Liver (tissue), 9 donors: ENCODE data around the gene ACP6. TPM values are rescaled to one million over a fixed set of nuclear protein-coding genes. Genes with fewer than 3 reads are reported as not detected.
"Not testable (repeated sequence)": the region's sequence is repeated elsewhere in the genome, so short reads cannot be mapped to it uniquely, and the experiment has no call there.

Experiments
- DNase-seq: peaks from one replicate; pipeline ENCODE4 v3.0.0-alpha.2; 2017; ENCODE audit warnings: low spot score
- H3K27ac ChIP-seq, 2 donors: one replicate each; pipeline ENCODE4 v1.7.0; 2013; ENCODE audit warnings: inconsistent platforms in 2 of 2, low read length in 2 of 2, control low read depth in 1 of 2, low read depth in 1 of 2, mild to moderate bottlenecking in 1 of 2
- H3K27me3 ChIP-seq, 4 donors: one replicate each; pipeline versions ENCODE4 v1.6.1 to v1.7.0; 2013; ENCODE audit warnings: low read length in 3 of 4, inconsistent platforms in 1 of 4, mild to moderate bottlenecking in 1 of 4, moderate library complexity in 1 of 4; ENCODE audit not compliant: control insufficient read depth in 4 of 4, insufficient read depth in 4 of 4
- H3K36me3 ChIP-seq, 4 donors: one replicate each; pipeline versions ENCODE4 v1.6.1 to v1.7.0; 2013; ENCODE audit warnings: low read length in 3 of 4, mild to moderate bottlenecking in 3 of 4, low read depth in 1 of 4, moderate library complexity in 1 of 4; ENCODE audit not compliant: control insufficient read depth in 4 of 4, insufficient read depth in 3 of 4
- H3K4me1 ChIP-seq, 4 donors: one replicate each; pipeline versions ENCODE4 v1.6.1 to v1.7.0; 2013; ENCODE audit warnings: low read length in 3 of 4, mild to moderate bottlenecking in 3 of 4, moderate library complexity in 1 of 4; ENCODE audit not compliant: control insufficient read depth in 4 of 4, insufficient read depth in 4 of 4
- H3K4me3 ChIP-seq, 3 donors: one replicate each; pipeline versions ENCODE4 v1.6.1 to v1.7.0; 2013; ENCODE audit warnings: low read length in 3 of 3, control low read depth in 1 of 3, low read depth in 1 of 3, mild to moderate bottlenecking in 1 of 3
- H3K9ac ChIP-seq, 2 donors: one replicate each; pipeline ENCODE4 v1.7.0; 2013; ENCODE audit warnings: low read length in 2 of 2, mild to moderate bottlenecking in 2 of 2, moderate library complexity in 2 of 2, control low read depth in 1 of 2, low read depth in 1 of 2
- H3K9me3 ChIP-seq, 4 donors: one replicate each; pipeline versions ENCODE4 v1.6.1 to v1.7.0; 2013; ENCODE audit warnings: low read length in 3 of 4; ENCODE audit not compliant: control insufficient read depth in 4 of 4
- FOXA2 ChIP-seq: IDR thresholded peaks from 2 replicates; pipeline ENCODE4 v1.6.1; 2016; ENCODE audit warnings: antibody characterized with exemption
- GABPA ChIP-seq, 2 donors: IDR thresholded peaks in 1 of 2; conservative IDR thresholded peaks in 1 of 2; 2 replicates each; pipeline ENCODE4 v1.6.1; 2016; ENCODE audit warnings: antibody characterized with exemption in 2 of 2, mild to moderate bottlenecking in 1 of 2, moderate library complexity in 1 of 2
- HNF4A ChIP-seq, 2 donors: conservative IDR thresholded peaks; 2 replicates each; pipeline ENCODE4 v1.6.1; 2016; ENCODE audit warnings: antibody characterized with exemption in 2 of 2, mild to moderate bottlenecking in 2 of 2
- HNF4G ChIP-seq: IDR thresholded peaks from 2 replicates; pipeline ENCODE4 v1.6.1; 2016; ENCODE audit warnings: antibody characterized with exemption
- JUND ChIP-seq, 2 donors: IDR thresholded peaks; 2 replicates each; pipeline ENCODE4 v1.6.1; 2016; ENCODE audit warnings: antibody characterized with exemption in 2 of 2
- RAD21 ChIP-seq, 2 donors: IDR thresholded peaks; 2 replicates each; pipeline ENCODE4 v1.6.1; 2016; ENCODE audit warnings: antibody characterized with exemption in 2 of 2, mild to moderate bottlenecking in 2 of 2
- RXRA ChIP-seq, 2 donors: IDR thresholded peaks; 2 replicates each; pipeline ENCODE4 v1.6.1; 2017 to 2018; ENCODE audit warnings: antibody characterized with exemption in 2 of 2, mild to moderate bottlenecking in 1 of 2
- SP1 ChIP-seq: IDR thresholded peaks from 2 replicates; pipeline ENCODE4 v1.6.1; 2018; ENCODE audit warnings: antibody characterized with exemption, mild to moderate bottlenecking
- TAF1 ChIP-seq: conservative IDR thresholded peaks from 2 replicates; pipeline ENCODE4 v1.6.1; 2016; ENCODE audit warnings: antibody characterized with exemption, mild to moderate bottlenecking
- YY1 ChIP-seq: IDR thresholded peaks from 2 replicates; pipeline ENCODE4 v1.6.1; 2016; ENCODE audit warnings: antibody characterized with exemption, mild to moderate bottlenecking
- WGBS: extraction: QIAGEN DNeasy Blood & Tissue Kit; methylation state at CpG from one replicate; pipeline ENCODE4 v1.1.7; 2013; 5-methylcytosine and 5-hydroxymethylcytosine counted together
- polyA plus RNA-seq, 2 donors: library from polyadenylated mRNA; stranded (reverse) in 1 of 2; unstranded in 1 of 2; fragments of 200-250 nt in 1 of 2; fragments of >200 nt in 1 of 2; fragmentation: Nextera tagmentation in 1 of 2; extraction: Ambion mirVana in 1 of 2; gene quantifications; one replicate each; pipeline versions ENCODE4 v1.2.1 to v1.2.3, GENCODE V29; 2013 to 2015
- total RNA-seq, 2 donors: library from RNA; depleted of rRNA; stranded (reverse); fragments of >200 nt; gene quantifications; one replicate each; pipeline ENCODE4 v1.2.3, GENCODE V29; 2014
- TF ChIP-seq, protein P1 (sequence below): IDR thresholded peaks from 2 replicates; pipeline ENCODE4 v1.6.1; 2016; ENCODE audit warnings: antibody characterized with exemption
- TF ChIP-seq, protein P2 (sequence below): IDR thresholded peaks from 2 replicates; pipeline ENCODE4 v1.6.1; 2016; ENCODE audit warnings: antibody characterized with exemption
- donor health status: healthy.
- donor health status: healthy.
- donor health status: healthy.
- donor health status: healthy.
- donor health status: healthy.

Gene ACP6
- total and polyA plus RNA-seq, 4 donors: 4.7 to 18.1 (median 7.9) TPM

DNA sequence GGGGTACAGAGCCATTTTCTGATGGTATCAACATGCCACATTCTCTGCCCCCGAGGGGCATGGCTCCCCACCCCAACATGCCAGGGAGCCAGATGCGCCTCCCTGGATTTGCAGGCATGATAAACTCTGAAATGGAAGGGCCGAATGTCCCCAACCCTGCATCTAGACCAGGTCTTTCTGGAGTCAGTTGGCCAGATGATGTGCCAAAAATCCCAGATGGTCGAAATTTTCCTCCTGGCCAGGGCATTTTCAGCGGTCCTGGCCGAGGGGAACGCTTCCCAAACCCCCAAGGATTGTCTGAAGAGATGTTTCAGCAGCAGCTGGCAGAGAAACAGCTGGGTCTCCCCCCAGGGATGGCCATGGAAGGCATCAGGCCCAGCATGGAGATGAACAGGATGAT is 50.6 kb downstream of the ACP6 start (continued):
- TF ChIP-seq, protein P1, sequence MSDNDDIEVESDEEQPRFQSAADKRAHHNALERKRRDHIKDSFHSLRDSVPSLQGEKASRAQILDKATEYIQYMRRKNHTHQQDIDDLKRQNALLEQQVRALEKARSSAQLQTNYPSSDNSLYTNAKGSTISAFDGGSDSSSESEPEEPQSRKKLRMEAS: no peak
- TF ChIP-seq HNF4A (conservative IDR thresholded peaks at IDR 0.05) (no peak), TAF1 (no peak), YY1 (no peak), RXRA (IDR thresholded peaks at IDR 0.05) (no peak), RAD21 (IDR thresholded peaks at IDR 0.05) (no peak)

DNA sequence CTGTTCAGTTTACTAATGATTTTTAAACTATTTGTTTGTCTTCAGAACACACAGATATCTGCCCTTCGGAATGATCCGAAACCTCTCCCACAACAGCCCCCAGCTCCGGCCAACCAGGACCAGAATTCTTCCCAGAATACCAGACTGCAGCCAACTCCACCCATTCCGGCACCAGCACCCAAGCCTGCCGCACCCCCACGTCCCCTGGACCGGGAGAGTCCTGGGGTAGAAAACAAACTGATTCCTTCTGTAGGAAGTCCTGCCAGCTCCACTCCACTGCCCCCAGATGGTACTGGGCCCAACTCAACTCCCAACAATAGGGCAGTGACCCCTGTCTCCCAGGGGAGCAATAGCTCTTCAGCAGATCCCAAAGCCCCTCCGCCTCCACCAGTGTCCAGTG is 51.6 kb downstream of the ACP6 start:
- H3K4me3 ChIP-seq: no peak overlapping the region
- DNase-seq: no peak
- no peaks in the 10 kb centered on the region for H3K27me3 ChIP-seq
- no peaks in the 10 kb centered on the region for H3K9me3 ChIP-seq
- H3K9ac ChIP-seq: no peak overlapping the region
- H3K36me3 ChIP-seq: peaks cover 11 to 45% (median 28%) of the 10 kb centered on the region in 4 donors
- H3K27ac ChIP-seq: no peak overlapping the region
- H3K4me1 ChIP-seq: no peaks in the 10 kb centered on the region
- WGBS: 96% methylated on average over 8 of the region's 8 CpGs
- TF ChIP-seq HNF4G (no peak), JUND (IDR thresholded peaks at IDR 0.05) (no peak)

DNA sequence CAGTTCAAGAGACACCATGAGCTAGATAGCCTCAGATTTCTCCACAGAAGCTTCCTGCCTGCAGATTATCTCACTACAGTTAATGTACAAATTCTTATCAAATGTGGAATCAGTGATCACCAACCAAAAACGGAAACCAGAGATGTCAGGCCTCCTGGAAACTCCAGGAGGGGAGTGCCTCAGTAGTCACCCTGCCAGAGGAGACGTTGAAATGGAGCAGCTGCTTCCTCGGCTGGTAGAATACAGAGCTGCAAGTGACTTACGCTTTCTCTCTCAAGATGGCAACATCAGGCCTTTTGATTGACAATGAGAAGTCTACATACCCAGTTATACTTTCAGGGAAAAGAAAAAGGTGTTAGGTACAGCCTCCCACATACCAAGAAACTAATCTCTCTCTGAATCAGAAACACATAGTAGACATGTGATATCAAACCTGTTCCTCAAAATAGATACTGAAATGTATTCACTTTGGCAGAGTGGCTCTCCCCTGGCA is 52.2 kb downstream of the ACP6 start:
- no peak for DNase-seq
- no peak overlapping the region for H3K4me3 ChIP-seq
- no peak for TF ChIP-seq YY1
- TF ChIP-seq FOXA2: no peak
- no peaks in the 10 kb centered on the region for H3K4me1 ChIP-seq
- peaks cover 11 to 45% (median 34%) of the 10 kb centered on the region in 4 donors for H3K36me3 ChIP-seq
- no peak overlapping the region for H3K9ac ChIP-seq
- H3K27ac ChIP-seq: no peak overlapping the region
- WGBS: 82% methylated on average over 4 of the region's 4 CpGs
- no peaks in the 10 kb centered on the region for H3K9me3 ChIP-seq
- no peaks in the 10 kb centered on the region for H3K27me3 ChIP-seq

DNA sequence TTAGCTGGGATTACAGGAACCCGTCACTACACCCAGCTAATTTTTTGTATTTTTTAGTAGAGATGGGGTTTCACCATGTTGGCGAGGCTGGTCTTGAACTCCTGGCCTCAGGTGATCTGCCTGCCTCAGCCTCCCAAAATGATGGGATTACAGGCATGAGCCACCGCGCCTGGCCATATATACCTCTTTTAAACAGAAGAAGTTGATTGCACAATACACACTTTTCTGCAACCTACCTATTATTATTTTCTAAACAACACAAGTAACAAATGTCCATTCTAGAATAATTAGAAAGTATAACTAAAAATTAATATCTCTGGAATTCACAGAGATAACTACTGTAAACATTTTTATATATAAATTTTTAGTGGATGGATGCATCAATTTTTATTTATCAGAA is 55.4 kb downstream of the ACP6 start:
- not testable (repeated sequence) for H3K27ac ChIP-seq, H3K9me3 ChIP-seq, DNase-seq, H3K27me3 ChIP-seq, H3K4me1 ChIP-seq, H3K9ac ChIP-seq, H3K4me3 ChIP-seq
- H3K36me3 ChIP-seq: peaks cover 8 to 47% (median 37%) of the 10 kb centered on the region in 4 donors
- WGBS: 98% methylated on average over 4 of the region's 4 CpGs

DNA sequence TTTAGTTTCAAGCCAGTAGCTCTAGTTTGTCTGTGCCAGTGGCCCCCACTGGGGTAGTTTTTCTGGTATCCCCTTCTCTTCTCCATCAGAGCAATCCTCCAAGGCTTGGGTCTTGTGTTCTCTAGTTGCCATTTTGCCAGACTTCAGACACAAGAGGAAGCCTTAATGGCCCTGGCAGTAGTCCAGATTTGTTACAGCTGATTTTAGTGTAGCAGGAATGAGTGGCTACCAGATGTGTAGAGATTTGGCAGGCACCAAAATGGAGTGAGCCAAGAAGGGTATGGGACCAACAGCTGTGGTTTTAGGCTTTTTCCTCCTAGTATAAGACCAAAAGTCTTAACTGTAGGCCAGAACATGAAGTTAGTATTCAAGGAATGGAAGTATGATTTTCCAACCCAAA is 56.8 kb downstream of the ACP6 start:
- TF ChIP-seq HNF4G (no peak), GABPA (IDR thresholded peaks at IDR 0.05 in 1 of 2, conservative IDR thresholded peaks at IDR 0.05 in 1 of 2) (no peak), HNF4A (conservative IDR thresholded peaks at IDR 0.05) (no peak), RAD21 (IDR thresholded peaks at IDR 0.05) (no peak), SP1 (no peak), TAF1 (no peak), YY1 (no peak)
- TF ChIP-seq, protein P2, sequence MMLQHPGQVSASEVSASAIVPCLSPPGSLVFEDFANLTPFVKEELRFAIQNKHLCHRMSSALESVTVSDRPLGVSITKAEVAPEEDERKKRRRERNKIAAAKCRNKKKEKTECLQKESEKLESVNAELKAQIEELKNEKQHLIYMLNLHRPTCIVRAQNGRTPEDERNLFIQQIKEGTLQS: no peak
- Histone ChIP-seq H3K4me3 (no peak overlapping the region), H3K27ac (no peak overlapping the region), H3K9me3 (no peaks in the 10 kb centered on the region), H3K4me1 (peaks cover 1 to 4% (median 3%) of the 10 kb centered on the region in 4 donors), H3K36me3 (peaks cover 5 to 33% (median 26%) of the 10 kb centered on the region in 4 donors), H3K27me3 (no peaks in the 10 kb centered on the region), H3K9ac (no peak overlapping the region)
- no peak for DNase-seq
